HepG2 (cell line): ENCODE data around the gene TSNAXIP1. TPM values are rescaled to one million over a fixed set of nuclear protein-coding genes. Genes with fewer than 3 reads are reported as not detected.

Experiments used
- FOSL1 ChIP-seq: sonication (generic); formaldehyde crosslinking; IDR thresholded peaks from 2 replicates; pipeline ENCODE4 v1.9.0; 2021; ENCODE audit warnings: missing genetic modification reagents, borderline replicate concordance
- GATA4 ChIP-seq: sonication (generic); IDR thresholded peaks from 2 replicates; pipeline ENCODE4 v1.6.1; 2016; ENCODE audit warnings: antibody characterized with exemption, low read depth, borderline replicate concordance
- KAT8 ChIP-seq: IDR thresholded peaks from 2 replicates; pipeline ENCODE4 v1.6.1; 2016; ENCODE audit warnings: missing genetic modification reagents, missing compliant biosample characterization
- NONO ChIP-seq, 2 experiments: fragments of 450-650 bp in 1 of 2; sonication (generic) in 1 of 2; formaldehyde crosslinking in 1 of 2; IDR thresholded peaks in 1 of 2; conservative IDR thresholded peaks in 1 of 2; 2 replicates each; pipeline versions ENCODE4 v1.6.1 to v1.8.0; 2017 to 2022; ENCODE audit warnings: mild to moderate bottlenecking in 1 of 2, missing genetic modification reagents in 1 of 2, moderate library complexity in 1 of 2
- SP140L ChIP-seq: sonication (generic); formaldehyde crosslinking; IDR thresholded peaks from 2 replicates; pipeline ENCODE4 v1.4.0; 2020; ENCODE audit warnings: missing genetic modification reagents, borderline replicate concordance
- SRF ChIP-seq: IDR thresholded peaks from 2 replicates; pipeline ENCODE4 v1.6.1; 2011; ENCODE audit warnings: mild to moderate bottlenecking, low read depth, low read length, moderate library complexity
- ZKSCAN1 ChIP-seq: fragments of 150-350 bp; IDR thresholded peaks from 2 replicates; pipeline ENCODE4 v1.6.1; 2014; ENCODE audit warnings: low read length
- ZNF207 ChIP-seq: fragments of 450-650 bp; IDR thresholded peaks from 2 replicates; pipeline ENCODE4 v1.6.1; 2016; ENCODE audit warnings: antibody characterized with exemption, borderline replicate concordance
- ZNF335 ChIP-seq: sonication (generic); formaldehyde crosslinking; IDR thresholded peaks from 2 replicates; pipeline ENCODE4 v1.4.0; 2020; ENCODE audit warnings: missing genetic modification reagents
- polyA plus RNA-seq, 8 experiments: library from polyadenylated mRNA; depleted of rRNA in 3 of 8; stranded (reverse) in 7 of 8; unstranded in 1 of 8; fragments of >200 nt; fragmentation: Illumina TruSeq in 4 of 8; extraction: Trizol in 4 of 8; gene quantifications; 2 replicates each; pipeline versions ENCODE4 v1.2.1 to v1.2.3, GENCODE V29; 2011 to 2016; ENCODE audit warnings: low read depth in 4 of 8, missing spikeins in 1 of 8, mixed read lengths in 1 of 8; ENCODE audit not compliant: insufficient read depth in 1 of 8
- total RNA-seq, 5 experiments: library from RNA; depleted of rRNA; stranded (reverse); fragments of >200 nt; fragmentation: Illumina TruSeq; extraction: Trizol; gene quantifications; 2 replicates each; pipeline ENCODE4 v1.2.3, GENCODE V29; 2016; ENCODE audit warnings: low read depth in 1 of 5
- TF ChIP-seq, protein P1 (sequence below): IDR thresholded peaks from 2 replicates; pipeline ENCODE4 v1.6.1; 2016; ENCODE audit warnings: missing biosample characterization, missing genetic modification reagents, low read depth
- TF ChIP-seq, protein P2 (sequence below): IDR thresholded peaks from 2 replicates; pipeline ENCODE4 v1.6.1; 2016; ENCODE audit warnings: low read depth, missing genetic modification reagents, missing compliant biosample characterization
- TF ChIP-seq, protein P3 (sequence below): sonication (generic); formaldehyde crosslinking; IDR thresholded peaks from 2 replicates; pipeline ENCODE4 v1.4.0; 2020; ENCODE audit warnings: missing genetic modification reagents
- TF ChIP-seq, protein P4 (sequence below): sonication (generic); formaldehyde crosslinking; IDR thresholded peaks from 2 replicates; pipeline ENCODE4 v1.9.0; 2022; ENCODE audit warnings: missing genetic modification reagents, mild to moderate bottlenecking, borderline replicate concordance
- TF ChIP-seq, protein P5 (sequence below): sonication (generic); formaldehyde crosslinking; IDR thresholded peaks from 2 replicates; pipeline ENCODE4 v1.4.0; 2020; ENCODE audit warnings: missing genetic modification reagents

The TSNAXIP1 gene
- total and polyA plus RNA-seq, 2 of the 13 experiments (the other 11 are each of a cell fraction or from before 2014, with no cell fraction given) = 0.37 to 0.86 TPM

DNA sequence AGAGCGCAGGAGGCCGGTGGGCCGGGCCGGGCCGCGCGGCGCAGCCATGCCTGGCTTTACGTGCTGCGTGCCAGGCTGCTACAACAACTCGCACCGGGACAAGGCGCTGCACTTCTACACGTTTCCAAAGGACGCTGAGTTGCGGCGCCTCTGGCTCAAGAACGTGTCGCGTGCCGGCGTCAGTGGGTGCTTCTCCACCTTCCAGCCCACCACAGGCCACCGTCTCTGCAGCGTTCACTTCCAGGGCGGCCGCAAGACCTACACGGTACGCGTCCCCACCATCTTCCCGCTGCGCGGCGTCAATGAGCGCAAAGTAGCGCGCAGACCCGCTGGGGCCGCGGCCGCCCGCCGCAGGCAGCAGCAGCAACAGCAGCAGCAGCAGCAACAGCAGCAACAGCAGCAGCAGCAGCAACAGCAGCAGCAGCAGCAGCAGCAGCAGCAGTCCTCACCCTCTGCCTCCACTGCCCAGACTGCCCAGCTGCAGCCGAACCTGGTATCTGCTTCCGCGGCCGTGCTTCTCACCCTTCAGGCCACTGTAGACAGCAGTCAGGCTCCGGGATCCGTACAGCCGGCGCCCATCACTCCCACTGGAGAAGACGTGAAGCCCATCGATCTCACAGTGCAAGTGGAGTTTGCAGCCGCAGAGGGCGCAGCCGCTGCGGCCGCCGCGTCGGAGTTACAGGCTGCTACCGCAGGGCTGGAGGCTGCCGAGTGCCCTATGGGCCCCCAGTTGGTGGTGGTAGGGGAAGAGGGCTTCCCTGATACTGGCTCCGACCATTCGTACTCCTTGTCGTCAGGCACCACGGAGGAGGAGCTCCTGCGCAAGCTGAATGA, 36.0 kb downstream of the TSNAXIP1 start (continued):
- TF ChIP-seq, protein P1, sequence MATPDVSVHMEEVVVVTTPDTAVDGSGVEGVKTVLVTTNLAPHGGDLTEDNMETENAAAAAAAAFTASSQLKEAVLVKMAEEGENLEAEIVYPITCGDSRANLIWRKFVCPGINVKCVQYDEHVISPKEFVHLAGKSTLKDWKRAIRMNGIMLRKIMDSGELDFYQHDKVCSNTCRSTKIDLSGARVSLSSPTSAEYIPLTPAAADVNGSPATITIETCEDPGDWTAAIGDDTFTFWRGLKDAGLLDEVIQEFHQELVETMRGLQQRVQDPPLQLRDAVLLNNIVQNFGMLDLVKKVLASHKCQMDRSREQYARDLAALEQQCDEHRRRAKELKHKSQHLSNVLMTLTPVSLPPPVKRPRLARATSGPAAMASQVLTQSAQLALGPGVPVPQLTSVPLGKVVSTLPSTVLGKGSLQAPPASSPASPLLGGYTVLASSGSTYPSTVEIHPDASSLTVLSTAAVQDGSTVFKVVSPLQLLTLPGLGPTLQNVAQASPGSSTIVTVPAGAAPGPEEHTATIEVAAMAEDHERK (CRISPR knock-in tag) = peak; percentile 41; the same call in 1 of the 2 replicates
- TF ChIP-seq ZKSCAN1 (no peak), KAT8 (no peak), SP140L (CRISPR knock-in tag) (0 out of 2 replicates have a peak, but pooled peaks have one; percentile 16), ZNF335 (CRISPR knock-in tag) (no peak), ZNF207 (no peak), FOSL1 (CRISPR knock-in tag) (0 out of 2 replicates have a peak, but pooled peaks have one; percentile 29), SRF (no peak), GATA4 (no peak), NONO (IDR thresholded peaks at IDR 0.05) (no peak), NONO (CRISPR knock-in tag; conservative IDR thresholded peaks at IDR 0.05) (peak; percentile 91)
- TF ChIP-seq, protein P2, sequence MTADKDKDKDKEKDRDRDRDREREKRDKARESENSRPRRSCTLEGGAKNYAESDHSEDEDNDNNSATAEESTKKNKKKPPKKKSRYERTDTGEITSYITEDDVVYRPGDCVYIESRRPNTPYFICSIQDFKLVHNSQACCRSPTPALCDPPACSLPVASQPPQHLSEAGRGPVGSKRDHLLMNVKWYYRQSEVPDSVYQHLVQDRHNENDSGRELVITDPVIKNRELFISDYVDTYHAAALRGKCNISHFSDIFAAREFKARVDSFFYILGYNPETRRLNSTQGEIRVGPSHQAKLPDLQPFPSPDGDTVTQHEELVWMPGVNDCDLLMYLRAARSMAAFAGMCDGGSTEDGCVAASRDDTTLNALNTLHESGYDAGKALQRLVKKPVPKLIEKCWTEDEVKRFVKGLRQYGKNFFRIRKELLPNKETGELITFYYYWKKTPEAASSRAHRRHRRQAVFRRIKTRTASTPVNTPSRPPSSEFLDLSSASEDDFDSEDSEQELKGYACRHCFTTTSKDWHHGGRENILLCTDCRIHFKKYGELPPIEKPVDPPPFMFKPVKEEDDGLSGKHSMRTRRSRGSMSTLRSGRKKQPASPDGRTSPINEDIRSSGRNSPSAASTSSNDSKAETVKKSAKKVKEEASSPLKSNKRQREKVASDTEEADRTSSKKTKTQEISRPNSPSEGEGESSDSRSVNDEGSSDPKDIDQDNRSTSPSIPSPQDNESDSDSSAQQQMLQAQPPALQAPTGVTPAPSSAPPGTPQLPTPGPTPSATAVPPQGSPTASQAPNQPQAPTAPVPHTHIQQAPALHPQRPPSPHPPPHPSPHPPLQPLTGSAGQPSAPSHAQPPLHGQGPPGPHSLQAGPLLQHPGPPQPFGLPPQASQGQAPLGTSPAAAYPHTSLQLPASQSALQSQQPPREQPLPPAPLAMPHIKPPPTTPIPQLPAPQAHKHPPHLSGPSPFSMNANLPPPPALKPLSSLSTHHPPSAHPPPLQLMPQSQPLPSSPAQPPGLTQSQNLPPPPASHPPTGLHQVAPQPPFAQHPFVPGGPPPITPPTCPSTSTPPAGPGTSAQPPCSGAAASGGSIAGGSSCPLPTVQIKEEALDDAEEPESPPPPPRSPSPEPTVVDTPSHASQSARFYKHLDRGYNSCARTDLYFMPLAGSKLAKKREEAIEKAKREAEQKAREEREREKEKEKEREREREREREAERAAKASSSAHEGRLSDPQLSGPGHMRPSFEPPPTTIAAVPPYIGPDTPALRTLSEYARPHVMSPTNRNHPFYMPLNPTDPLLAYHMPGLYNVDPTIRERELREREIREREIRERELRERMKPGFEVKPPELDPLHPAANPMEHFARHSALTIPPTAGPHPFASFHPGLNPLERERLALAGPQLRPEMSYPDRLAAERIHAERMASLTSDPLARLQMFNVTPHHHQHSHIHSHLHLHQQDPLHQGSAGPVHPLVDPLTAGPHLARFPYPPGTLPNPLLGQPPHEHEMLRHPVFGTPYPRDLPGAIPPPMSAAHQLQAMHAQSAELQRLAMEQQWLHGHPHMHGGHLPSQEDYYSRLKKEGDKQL = no peak
- TF ChIP-seq, protein P3, sequence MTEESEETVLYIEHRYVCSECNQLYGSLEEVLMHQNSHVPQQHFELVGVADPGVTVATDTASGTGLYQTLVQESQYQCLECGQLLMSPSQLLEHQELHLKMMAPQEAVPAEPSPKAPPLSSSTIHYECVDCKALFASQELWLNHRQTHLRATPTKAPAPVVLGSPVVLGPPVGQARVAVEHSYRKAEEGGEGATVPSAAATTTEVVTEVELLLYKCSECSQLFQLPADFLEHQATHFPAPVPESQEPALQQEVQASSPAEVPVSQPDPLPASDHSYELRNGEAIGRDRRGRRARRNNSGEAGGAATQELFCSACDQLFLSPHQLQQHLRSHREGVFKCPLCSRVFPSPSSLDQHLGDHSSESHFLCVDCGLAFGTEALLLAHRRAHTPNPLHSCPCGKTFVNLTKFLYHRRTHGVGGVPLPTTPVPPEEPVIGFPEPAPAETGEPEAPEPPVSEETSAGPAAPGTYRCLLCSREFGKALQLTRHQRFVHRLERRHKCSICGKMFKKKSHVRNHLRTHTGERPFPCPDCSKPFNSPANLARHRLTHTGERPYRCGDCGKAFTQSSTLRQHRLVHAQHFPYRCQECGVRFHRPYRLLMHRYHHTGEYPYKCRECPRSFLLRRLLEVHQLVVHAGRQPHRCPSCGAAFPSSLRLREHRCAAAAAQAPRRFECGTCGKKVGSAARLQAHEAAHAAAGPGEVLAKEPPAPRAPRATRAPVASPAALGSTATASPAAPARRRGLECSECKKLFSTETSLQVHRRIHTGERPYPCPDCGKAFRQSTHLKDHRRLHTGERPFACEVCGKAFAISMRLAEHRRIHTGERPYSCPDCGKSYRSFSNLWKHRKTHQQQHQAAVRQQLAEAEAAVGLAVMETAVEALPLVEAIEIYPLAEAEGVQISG (CRISPR knock-in tag) = no peak; the same call in 1 of the 2 replicates
- TF ChIP-seq, protein P4, sequence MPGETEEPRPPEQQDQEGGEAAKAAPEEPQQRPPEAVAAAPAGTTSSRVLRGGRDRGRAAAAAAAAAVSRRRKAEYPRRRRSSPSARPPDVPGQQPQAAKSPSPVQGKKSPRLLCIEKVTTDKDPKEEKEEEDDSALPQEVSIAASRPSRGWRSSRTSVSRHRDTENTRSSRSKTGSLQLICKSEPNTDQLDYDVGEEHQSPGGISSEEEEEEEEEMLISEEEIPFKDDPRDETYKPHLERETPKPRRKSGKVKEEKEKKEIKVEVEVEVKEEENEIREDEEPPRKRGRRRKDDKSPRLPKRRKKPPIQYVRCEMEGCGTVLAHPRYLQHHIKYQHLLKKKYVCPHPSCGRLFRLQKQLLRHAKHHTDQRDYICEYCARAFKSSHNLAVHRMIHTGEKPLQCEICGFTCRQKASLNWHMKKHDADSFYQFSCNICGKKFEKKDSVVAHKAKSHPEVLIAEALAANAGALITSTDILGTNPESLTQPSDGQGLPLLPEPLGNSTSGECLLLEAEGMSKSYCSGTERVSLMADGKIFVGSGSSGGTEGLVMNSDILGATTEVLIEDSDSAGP = peak; percentile 76; the same call in 1 of the 2 replicates
- TF ChIP-seq, protein P5, sequence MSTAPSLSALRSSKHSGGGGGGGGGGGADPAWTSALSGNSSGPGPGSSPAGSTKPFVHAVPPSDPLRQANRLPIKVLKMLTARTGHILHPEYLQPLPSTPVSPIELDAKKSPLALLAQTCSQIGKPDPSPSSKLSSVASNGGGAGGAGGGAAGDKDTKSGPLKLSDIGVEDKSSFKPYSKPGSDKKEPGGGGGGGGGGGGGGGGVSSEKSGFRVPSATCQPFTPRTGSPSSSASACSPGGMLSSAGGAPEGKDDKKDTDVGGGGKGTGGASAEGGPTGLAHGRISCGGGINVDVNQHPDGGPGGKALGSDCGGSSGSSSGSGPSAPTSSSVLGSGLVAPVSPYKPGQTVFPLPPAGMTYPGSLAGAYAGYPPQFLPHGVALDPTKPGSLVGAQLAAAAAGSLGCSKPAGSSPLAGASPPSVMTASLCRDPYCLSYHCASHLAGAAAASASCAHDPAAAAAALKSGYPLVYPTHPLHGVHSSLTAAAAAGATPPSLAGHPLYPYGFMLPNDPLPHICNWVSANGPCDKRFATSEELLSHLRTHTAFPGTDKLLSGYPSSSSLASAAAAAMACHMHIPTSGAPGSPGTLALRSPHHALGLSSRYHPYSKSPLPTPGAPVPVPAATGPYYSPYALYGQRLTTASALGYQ (CRISPR knock-in tag) = no peak
